Smooth muscle cell (in vitro differentiated cells): Measurements from ENCODE around the gene RHEB. TPM values are rescaled to one million over a fixed set of nuclear protein-coding genes. Genes with fewer than 3 reads are reported as not detected.

Experiments used
- DNase-seq: peaks from one replicate; lab custom pipeline; 2025; ENCODE audit not compliant: unreplicated experiment; lab: John Stamatoyannopoulos, UW
- H2AFZ ChIP-seq: fragments of 200-600 bp; sonication (generic); 2 replicates; pipeline ENCODE4 v1.6.0; 2016; ENCODE audit warnings: antibody characterized with exemption, low read depth, mild to moderate bottlenecking
- H3F3A ChIP-seq: fragments of 200-600 bp; sonication (generic); 2 replicates; pipeline ENCODE4 v1.6.0; 2017; ENCODE audit warnings: antibody characterized with exemption, low read depth
- H3K27ac ChIP-seq: fragments of 200-600 bp; sonication (generic); 2 replicates; pipeline ENCODE4 v1.5.1; 2016; ENCODE audit warnings: low read depth, mild to moderate bottlenecking
- H3K27me3 ChIP-seq: fragments of 200-600 bp; sonication (generic); 2 replicates; pipeline ENCODE4 v1.6.1; 2016; ENCODE audit warnings: low read depth, mild to moderate bottlenecking
- H3K36me3 ChIP-seq: fragments of 200-600 bp; sonication (generic); 2 replicates; pipeline ENCODE4 v1.5.1; 2016; ENCODE audit warnings: low read depth
- H3K4me1 ChIP-seq: fragments of 200-600 bp; sonication (generic); 2 replicates; pipeline ENCODE4 v1.5.1; 2016; ENCODE audit warnings: low read depth
- H3K4me2 ChIP-seq: fragments of 200-600 bp; sonication (generic); 2 replicates; pipeline ENCODE4 v1.6.0; 2016; ENCODE audit warnings: mild to moderate bottlenecking
- H3K4me3 ChIP-seq: fragments of 200-600 bp; sonication (generic); 2 replicates; pipeline ENCODE4 v1.5.1; 2016; ENCODE audit warnings: mild to moderate bottlenecking
- H3K79me2 ChIP-seq: fragments of 200-600 bp; sonication (generic); 2 replicates; pipeline ENCODE4 v1.6.0; 2016; ENCODE audit warnings: low read depth, mild to moderate bottlenecking
- H3K9ac ChIP-seq: fragments of 200-600 bp; sonication (generic); 2 replicates; pipeline ENCODE4 v1.6.0; 2016; ENCODE audit warnings: low read depth
- H3K9me3 ChIP-seq: fragments of 200-600 bp; sonication (generic); replicated peaks from 2 replicates; pipeline ENCODE4 v1.5.1; 2016; ENCODE audit warnings: low read depth
- H4K20me1 ChIP-seq: fragments of 200-600 bp; sonication (generic); 2 replicates; pipeline ENCODE4 v1.6.0; 2016; ENCODE audit warnings: low read depth
- WGBS: methylation state at CpG from one replicate; pipeline ENCODE4 v1.1.7; 2016; ENCODE audit warnings: low lambda C conversion rate; 5-methylcytosine and 5-hydroxymethylcytosine counted together
- polyA plus RNA-seq: library from polyadenylated mRNA; unstranded; fragments of >200 nt; fragmentation: Nextera tagmentation; extraction: Ambion mirVana; gene quantifications from 2 replicates; pipeline ENCODE4 v1.2.1, GENCODE V29; 2016
- total RNA-seq: library from RNA; depleted of rRNA; stranded (reverse); fragments of >200 nt; gene quantifications from 2 replicates; pipeline ENCODE4 v1.2.3, GENCODE V29; 2014
- TF ChIP-seq, protein P1 (sequence below): fragments of 200-600 bp; sonication (generic); IDR thresholded peaks from 2 replicates; pipeline ENCODE4 v1.5.1; 2017; ENCODE audit warnings: borderline replicate concordance, mild to moderate bottlenecking, antibody characterized with exemption; ENCODE audit not compliant: insufficient read depth, poor library complexity, severe bottlenecking

The RHEB gene
- total and polyA plus RNA-seq, 2 experiments from 2014 or later, result 115 to 151 TPM

- WGBS, result 60% methylated on average over 13 of the region's 13 CpGs
- H3K4me2 ChIP-seq, result no peak overlapping the region
These were observed 25.1 kb downstream of the RHEB start for GRCh38 chr7:151494298-151495284.

DNA sequence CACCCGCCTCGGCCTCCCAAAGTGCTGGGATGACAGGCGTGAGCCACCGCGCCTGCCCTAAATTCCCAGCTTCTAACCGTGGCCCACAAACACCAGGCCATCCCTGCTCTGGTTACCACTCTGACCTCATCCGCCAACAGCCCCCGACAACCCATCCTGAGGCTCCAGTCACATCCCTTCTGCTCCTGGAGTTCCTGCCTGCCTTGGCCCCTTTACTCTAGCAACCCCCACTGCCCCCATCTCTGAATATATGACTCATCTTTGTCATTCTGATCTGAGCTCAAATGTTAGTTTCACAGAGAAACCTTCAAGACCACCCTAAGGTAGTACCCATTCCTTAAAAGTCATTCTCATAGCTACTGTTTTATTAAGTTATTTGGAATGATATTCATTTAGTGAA is 26.6 kb downstream of the RHEB start:
- Histone ChIP-seq H3K36me3 (peaks cover 15% of the 10 kb centered on the region), H4K20me1 (peaks cover 92% of the 10 kb centered on the region), H3F3A (peaks cover 3% of the 10 kb centered on the region), H3K79me2 (peaks cover 96% of the 10 kb centered on the region), H3K27ac (no peak overlapping the region), H3K9ac (no peak overlapping the region), H3K4me3 (no peak overlapping the region), H3K27me3 (no peaks in the 10 kb centered on the region), H2AFZ (no peak overlapping the region), H3K9me3 (no peaks in the 10 kb centered on the region), H3K4me2 (no peak overlapping the region), H3K4me1 (peaks cover 30% of the 10 kb centered on the region)
- 82% methylated on average over 8 of the region's 8 CpGs for WGBS
- no peak for DNase-seq
- TF ChIP-seq, protein P1, sequence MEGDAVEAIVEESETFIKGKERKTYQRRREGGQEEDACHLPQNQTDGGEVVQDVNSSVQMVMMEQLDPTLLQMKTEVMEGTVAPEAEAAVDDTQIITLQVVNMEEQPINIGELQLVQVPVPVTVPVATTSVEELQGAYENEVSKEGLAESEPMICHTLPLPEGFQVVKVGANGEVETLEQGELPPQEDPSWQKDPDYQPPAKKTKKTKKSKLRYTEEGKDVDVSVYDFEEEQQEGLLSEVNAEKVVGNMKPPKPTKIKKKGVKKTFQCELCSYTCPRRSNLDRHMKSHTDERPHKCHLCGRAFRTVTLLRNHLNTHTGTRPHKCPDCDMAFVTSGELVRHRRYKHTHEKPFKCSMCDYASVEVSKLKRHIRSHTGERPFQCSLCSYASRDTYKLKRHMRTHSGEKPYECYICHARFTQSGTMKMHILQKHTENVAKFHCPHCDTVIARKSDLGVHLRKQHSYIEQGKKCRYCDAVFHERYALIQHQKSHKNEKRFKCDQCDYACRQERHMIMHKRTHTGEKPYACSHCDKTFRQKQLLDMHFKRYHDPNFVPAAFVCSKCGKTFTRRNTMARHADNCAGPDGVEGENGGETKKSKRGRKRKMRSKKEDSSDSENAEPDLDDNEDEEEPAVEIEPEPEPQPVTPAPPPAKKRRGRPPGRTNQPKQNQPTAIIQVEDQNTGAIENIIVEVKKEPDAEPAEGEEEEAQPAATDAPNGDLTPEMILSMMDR, result no peak

More at GRCh38 chr7:151494298-151495284, 25.1 kb downstream of the RHEB start:
- Histone ChIP-seq H3K27ac (no peak overlapping the region), H3K9ac (no peak overlapping the region), H3K79me2 (peaks cover 96% of the 10 kb centered on the region), H4K20me1 (peaks cover 99% of the 10 kb centered on the region), H2AFZ (no peak overlapping the region), H3K36me3 (peaks cover 10% of the 10 kb centered on the region), H3K4me3 (no peak overlapping the region), H3K27me3 (no peaks in the 10 kb centered on the region), H3K4me1 (peaks cover 30% of the 10 kb centered on the region), H3F3A (peaks cover 3% of the 10 kb centered on the region), H3K9me3 (no peaks in the 10 kb centered on the region)
- TF ChIP-seq, protein P1, result no peak
- no peak for DNase-seq

GRCh38 chr7:151491859-151492258 is 27.8 kb downstream of the RHEB start:
- H3K4me1 ChIP-seq, result peaks cover 30% of the 10 kb centered on the region
- WGBS, result 65% methylated on average over 3 of the region's 3 CpGs
- H3K9ac ChIP-seq, result no peak overlapping the region
- no peak overlapping the region for H3K4me2 ChIP-seq
- H2AFZ ChIP-seq, result no peak overlapping the region
- TF ChIP-seq, protein P1, result no peak
- no peak overlapping the region for H3K4me3 ChIP-seq
- peaks cover 3% of the 10 kb centered on the region for H3F3A ChIP-seq
- H4K20me1 ChIP-seq, result peaks cover 80% of the 10 kb centered on the region
- H3K36me3 ChIP-seq, result peaks cover 15% of the 10 kb centered on the region
- H3K27ac ChIP-seq, result no peak overlapping the region
- no peaks in the 10 kb centered on the region for H3K9me3 ChIP-seq
- peaks cover 84% of the 10 kb centered on the region for H3K79me2 ChIP-seq
- H3K27me3 ChIP-seq, result no peaks in the 10 kb centered on the region
- no peak for DNase-seq
